NCI-H524 treated with DMSO at 0.1 percent for 48 hours (cell line): ENCODE results near the gene MALL.
"Not testable (repeated sequence)": the region's sequence is repeated elsewhere in the genome, so short reads cannot be mapped to it uniquely, and the experiment has no call there.

Experiments used
- DNase-seq: peaks from one replicate; lab custom pipeline; 2025; lab: John Stamatoyannopoulos, UW

MALL gene

GRCh38 chr2:110115291-110116032, at the start of gene MALL:
Gene MALL, minus strand, starts transcription at chr2:110115822. Its CDS starts 30 bp downstream, at chr2:110115792.
- DNase-seq = no peak

- no peak for DNase-seq
These were observed 41.7 kb upstream of the MALL start for GRCh38 chr2:110157153-110157793.

- not testable (repeated sequence) for DNase-seq
These were observed 39.2 kb upstream of the MALL start for GRCh38 chr2:110154828-110155227.

- not testable (repeated sequence) for DNase-seq
These were observed 38.6 kb upstream of the MALL start for GRCh38 chr2:110154188-110154587.

- no peak for DNase-seq
These were observed 37.8 kb upstream of the MALL start for GRCh38 chr2:110153416-110153815.

- no peak for DNase-seq
These were observed 37.3 kb upstream of the MALL start for GRCh38 chr2:110152943-110153342.

GRCh38 chr2:110149330-110150220, 34.0 kb upstream of the MALL start:
- no peak for DNase-seq

GRCh38 chr2:110146945-110147332, 31.3 kb upstream of the MALL start:
- DNase-seq = no peak

GRCh38 chr2:110146183-110146944, 30.7 kb upstream of the MALL start:
- DNase-seq = no peak

- DNase-seq = no peak
These were observed 28.4 kb upstream of the MALL start for GRCh38 chr2:110143982-110144381.

- no peak for DNase-seq
These were observed 24.8 kb upstream of the MALL start for GRCh38 chr2:110140401-110140800.

- DNase-seq = no peak
These were observed 18.4 kb upstream of the MALL start for GRCh38 chr2:110134025-110134424.

GRCh38 chr2:110131166-110131565, 15.5 kb upstream of the MALL start:
- DNase-seq = no peak

GRCh38 chr2:110130757-110131156, 15.1 kb upstream of the MALL start:
- DNase-seq = no peak

- DNase-seq = no peak
These were observed 11.3 kb upstream of the MALL start for GRCh38 chr2:110126906-110127305.

GRCh38 chr2:110126086-110126773, 10.6 kb upstream of the MALL start:
- no peak for DNase-seq

GRCh38 chr2:110124939-110125691, 9.5 kb upstream of the MALL start:
- no peak for DNase-seq

GRCh38 chr2:110124038-110124825, 8.6 kb upstream of the MALL start:
- DNase-seq = no peak

- no peak for DNase-seq
These were observed 6.0 kb upstream of the MALL start for GRCh38 chr2:110121592-110121991.

- DNase-seq = no peak
These were observed 5.4 kb upstream of the MALL start for GRCh38 chr2:110121052-110121334.
